CD14-positive monocyte (primary cell): ENCODE data around the gene TIMP2. TPM values are rescaled to one million over a fixed set of nuclear protein-coding genes. Genes with fewer than 3 reads are reported as not detected.

Source experiments
- DNase-seq, 3 donors: peaks; one replicate each; pipeline ENCODE4 v3.0.0-alpha.2; 2011 to 2022
- H2AFZ ChIP-seq: 2 replicates; pipeline ENCODE4 v1.6.0; 2012; ENCODE audit warnings: mild to moderate bottlenecking, low read depth, low read length, inconsistent platforms; ENCODE audit not compliant: insufficient read depth, poor library complexity, severe bottlenecking
- H3K27ac ChIP-seq, 2 donors: 1 replicate in 1 of 2; 2 replicates in 1 of 2; pipeline ENCODE4 v1.5.1; 2012 to 2013; ENCODE audit warnings: low read length in 2 of 2, control low read depth in 1 of 2, inconsistent platforms in 1 of 2, low read depth in 1 of 2, mild to moderate bottlenecking in 1 of 2
- H3K27me3 ChIP-seq, 2 donors: one replicate each; pipeline versions ENCODE4 v1.6.0 to v1.6.1; 2011 to 2013; ENCODE audit warnings: low read length in 2 of 2; ENCODE audit not compliant: control insufficient read depth in 2 of 2, insufficient read depth in 2 of 2
- H3K36me3 ChIP-seq, 2 donors: replicated peaks in 1 of 2; 1 replicate in 1 of 2; 2 replicates in 1 of 2; pipeline versions ENCODE4 v1.5.1 to v1.6.1; 2012 to 2013; ENCODE audit warnings: low read length in 2 of 2, control low read depth in 1 of 2, inconsistent platforms in 1 of 2, mild to moderate bottlenecking in 1 of 2; ENCODE audit not compliant: insufficient read depth in 2 of 2, control insufficient read depth in 1 of 2
- H3K4me1 ChIP-seq, 2 donors: 1 replicate in 1 of 2; 2 replicates in 1 of 2; pipeline versions ENCODE4 v1.5.1 to v1.6.1; 2012 to 2013; ENCODE audit warnings: low read length in 2 of 2, control low read depth in 1 of 2, inconsistent platforms in 1 of 2, mild to moderate bottlenecking in 1 of 2, moderate library complexity in 1 of 2; ENCODE audit not compliant: insufficient read depth in 2 of 2, control insufficient read depth in 1 of 2
- H3K4me2 ChIP-seq: replicated peaks from 2 replicates; pipeline ENCODE3; 2012; ENCODE audit warnings: low read length, moderate library complexity, mild to moderate bottlenecking; ENCODE audit not compliant: poor library complexity, severe bottlenecking; ENCODE audit errors: extremely low read depth
- H3K4me3 ChIP-seq, 3 experiments: fragments of 200-600 bp in 1 of 3; sonication (generic) in 1 of 3; replicated peaks in 1 of 3; 1 replicate in 2 of 3; 2 replicates in 1 of 3; pipeline ENCODE4 v1.5.1; 2011 to 2013; ENCODE audit warnings: low read length in 3 of 3, mild to moderate bottlenecking in 3 of 3, control low read depth in 2 of 3, low read depth in 2 of 3, inconsistent platforms in 1 of 3, moderate library complexity in 1 of 3
- H3K79me2 ChIP-seq: 2 replicates; pipeline ENCODE4 v1.6.0; 2012; ENCODE audit warnings: mild to moderate bottlenecking, control low read depth, inconsistent platforms, low read length, moderate library complexity; ENCODE audit not compliant: insufficient read depth
- H3K9ac ChIP-seq: 2 replicates; pipeline ENCODE4 v1.6.0; 2017; ENCODE audit warnings: low read length, mild to moderate bottlenecking; ENCODE audit not compliant: insufficient read depth, poor library complexity, severe bottlenecking
- H3K9me3 ChIP-seq, 2 donors: replicated peaks in 1 of 2; 1 replicate in 1 of 2; 2 replicates in 1 of 2; pipeline versions ENCODE4 v1.5.1 to v1.6.1; 2012 to 2013; ENCODE audit warnings: low read length in 2 of 2, control low read depth in 1 of 2; ENCODE audit not compliant: control insufficient read depth in 1 of 2, insufficient read depth in 1 of 2
- H4K20me1 ChIP-seq: 2 replicates; pipeline ENCODE4 v1.6.0; 2012; ENCODE audit warnings: mild to moderate bottlenecking, low read length, control low read depth, moderate library complexity; ENCODE audit not compliant: insufficient read depth
- H3K27ac Mint-ChIP-seq, 7 donors: one replicate each; pipeline ENCODE4 v1.8.0; 2020; ENCODE audit warnings: mild to moderate bottlenecking in 7 of 7, mixed read lengths in 7 of 7, moderate library complexity in 6 of 7, inconsistent platforms in 2 of 7
- H3K27me3 Mint-ChIP-seq, 3 donors: one replicate each; pipeline ENCODE4 v1.8.0; 2021 to 2022; ENCODE audit warnings: low read depth in 3 of 3, mild to moderate bottlenecking in 3 of 3, mixed read lengths in 3 of 3, moderate library complexity in 3 of 3, inconsistent platforms in 1 of 3
- H3K36me3 Mint-ChIP-seq, 2 donors: one replicate each; pipeline ENCODE4 v1.8.0; 2020; ENCODE audit warnings: mixed read lengths in 2 of 2, inconsistent platforms in 1 of 2, mild to moderate bottlenecking in 1 of 2
- H3K4me1 Mint-ChIP-seq: one replicate; pipeline ENCODE4 v1.8.0; 2020; ENCODE audit warnings: mild to moderate bottlenecking, mixed read lengths
- H3K4me3 Mint-ChIP-seq, 2 donors: one replicate each; pipeline ENCODE4 v1.8.0; 2020; ENCODE audit warnings: mild to moderate bottlenecking in 2 of 2, mixed read lengths in 2 of 2, moderate library complexity in 1 of 2
- H3K9me3 Mint-ChIP-seq, 7 donors: one replicate each; pipeline ENCODE4 v1.8.0; 2020 to 2022; ENCODE audit warnings: mixed read lengths in 7 of 7, mild to moderate bottlenecking in 6 of 7, moderate library complexity in 6 of 7, inconsistent platforms in 2 of 7
- whole genome bisulfite sequencing: methylation state at CpG from one replicate; pipeline ENCODE4 v1.1.5; 2013; ENCODE audit warnings: missing lambda C conversion rate; ENCODE audit not compliant: insufficient coverage; 5-methylcytosine and 5-hydroxymethylcytosine counted together
- intact Hi-C, 2 donors: fragments of 100-400 bp; cut with micrococcal nuclease; formaldehyde crosslinking; loops; one replicate each; pipeline versions ENCODE4 v1.15.0 to v1.15.1; 2023
- polyA plus RNA-seq, 3 donors: library from polyadenylated mRNA; depleted of rRNA in 1 of 3; unstranded in 2 of 3; stranded (reverse) in 1 of 3; fragments of 300-500 nt in 2 of 3; fragments of >200 nt in 1 of 3; fragmentation: Illumina TruSeq in 2 of 3; gene quantifications; 1 replicate in 2 of 3; 2 replicates in 1 of 3; pipeline ENCODE4 v1.2.3, GENCODE V29; 2012 to 2021
- TF ChIP-seq, protein P1 (sequence below): fragments of 200-600 bp; IDR thresholded peaks from one replicate; pipeline ENCODE4 v1.8.0; 2022; ENCODE audit warnings: antibody characterized with exemption, mild to moderate bottlenecking

TIMP2 gene
- polyA plus RNA-seq, 3 donors, result 4.5 to 101 (median 6.4) TPM

DNA sequence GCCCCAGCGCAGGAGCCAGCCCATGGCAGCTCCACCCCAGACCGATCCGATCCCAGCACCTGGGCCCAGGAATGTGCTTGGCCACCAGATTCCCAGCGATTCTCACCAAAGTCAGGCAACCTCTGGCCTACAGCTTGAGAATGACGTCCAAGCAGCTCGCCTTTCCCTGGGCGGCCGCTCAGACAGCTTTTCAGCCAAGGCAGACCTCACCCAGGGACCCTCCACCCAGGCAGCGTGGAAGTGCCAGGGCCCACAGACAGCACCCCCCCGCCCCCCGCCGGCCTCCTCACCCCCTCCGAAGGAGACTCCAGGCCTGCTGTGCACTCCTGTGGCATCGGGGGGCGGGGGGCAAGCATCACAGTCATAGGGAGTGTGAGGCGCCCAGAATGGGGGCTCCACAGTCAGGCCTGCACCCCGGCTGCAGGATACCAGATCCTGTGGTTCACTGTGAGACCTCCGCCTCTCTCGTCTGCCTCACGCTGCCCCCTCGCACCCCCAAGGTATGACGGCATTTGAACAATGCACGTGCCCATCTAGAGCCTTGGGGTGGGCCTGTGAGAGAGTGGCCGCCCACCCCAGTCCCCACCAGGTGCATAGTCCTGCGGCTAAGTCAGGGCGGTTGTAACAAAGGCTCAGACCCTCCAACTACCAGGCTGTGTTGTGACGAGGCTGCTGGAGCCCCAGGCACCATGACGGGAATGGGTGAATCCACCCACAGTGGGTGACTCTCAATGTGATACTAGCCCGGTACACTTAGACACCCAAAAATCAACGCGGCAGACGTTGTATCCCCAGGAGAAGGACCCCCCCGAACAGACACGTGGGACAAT is 28.1 kb downstream of the TIMP2 start:
- DNase-seq, result no peak
- Mint-ChIP-seq H3K36me3 (peaks cover 49 to 68% of the 10 kb centered on the region in 2 donors), H3K4me1 (peaks cover 52% of the 10 kb centered on the region), H3K27me3 (peaks cover 0 to 2% (median 0%) of the 10 kb centered on the region in 3 donors), H3K9me3 (peaks cover 0 to 3% (median 0%) of the 10 kb centered on the region in 7 donors), H3K27ac (peak overlapping the region in 6 of 7 donors; percentile 42 to 86 (median 67)), H3K4me3 (no peak overlapping the region)
- Histone ChIP-seq H3K9me3 (no peaks in the 10 kb centered on the region), H3K27ac (peak overlapping the region in 1 of 2 donors; percentile 70), H3K9ac (no peak overlapping the region), H3K4me2 (no peak overlapping the region), H3K36me3 (peaks cover 40 to 70% of the 10 kb centered on the region in 2 donors), H3K79me2 (peaks cover 100% of the 10 kb centered on the region), H4K20me1 (peaks cover 100% of the 10 kb centered on the region), H2AFZ (no peak overlapping the region), H3K4me1 (peaks cover 22 to 23% of the 10 kb centered on the region in 2 donors), H3K4me3 (no peak overlapping the region), H3K27me3 (no peaks in the 10 kb centered on the region)
- WGBS, result 96% methylated on average over 30 of the region's 34 CpGs
- TF ChIP-seq, protein P1, sequence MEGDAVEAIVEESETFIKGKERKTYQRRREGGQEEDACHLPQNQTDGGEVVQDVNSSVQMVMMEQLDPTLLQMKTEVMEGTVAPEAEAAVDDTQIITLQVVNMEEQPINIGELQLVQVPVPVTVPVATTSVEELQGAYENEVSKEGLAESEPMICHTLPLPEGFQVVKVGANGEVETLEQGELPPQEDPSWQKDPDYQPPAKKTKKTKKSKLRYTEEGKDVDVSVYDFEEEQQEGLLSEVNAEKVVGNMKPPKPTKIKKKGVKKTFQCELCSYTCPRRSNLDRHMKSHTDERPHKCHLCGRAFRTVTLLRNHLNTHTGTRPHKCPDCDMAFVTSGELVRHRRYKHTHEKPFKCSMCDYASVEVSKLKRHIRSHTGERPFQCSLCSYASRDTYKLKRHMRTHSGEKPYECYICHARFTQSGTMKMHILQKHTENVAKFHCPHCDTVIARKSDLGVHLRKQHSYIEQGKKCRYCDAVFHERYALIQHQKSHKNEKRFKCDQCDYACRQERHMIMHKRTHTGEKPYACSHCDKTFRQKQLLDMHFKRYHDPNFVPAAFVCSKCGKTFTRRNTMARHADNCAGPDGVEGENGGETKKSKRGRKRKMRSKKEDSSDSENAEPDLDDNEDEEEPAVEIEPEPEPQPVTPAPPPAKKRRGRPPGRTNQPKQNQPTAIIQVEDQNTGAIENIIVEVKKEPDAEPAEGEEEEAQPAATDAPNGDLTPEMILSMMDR, result no peak
- intact Hi-C loops, result no loop called here

DNA sequence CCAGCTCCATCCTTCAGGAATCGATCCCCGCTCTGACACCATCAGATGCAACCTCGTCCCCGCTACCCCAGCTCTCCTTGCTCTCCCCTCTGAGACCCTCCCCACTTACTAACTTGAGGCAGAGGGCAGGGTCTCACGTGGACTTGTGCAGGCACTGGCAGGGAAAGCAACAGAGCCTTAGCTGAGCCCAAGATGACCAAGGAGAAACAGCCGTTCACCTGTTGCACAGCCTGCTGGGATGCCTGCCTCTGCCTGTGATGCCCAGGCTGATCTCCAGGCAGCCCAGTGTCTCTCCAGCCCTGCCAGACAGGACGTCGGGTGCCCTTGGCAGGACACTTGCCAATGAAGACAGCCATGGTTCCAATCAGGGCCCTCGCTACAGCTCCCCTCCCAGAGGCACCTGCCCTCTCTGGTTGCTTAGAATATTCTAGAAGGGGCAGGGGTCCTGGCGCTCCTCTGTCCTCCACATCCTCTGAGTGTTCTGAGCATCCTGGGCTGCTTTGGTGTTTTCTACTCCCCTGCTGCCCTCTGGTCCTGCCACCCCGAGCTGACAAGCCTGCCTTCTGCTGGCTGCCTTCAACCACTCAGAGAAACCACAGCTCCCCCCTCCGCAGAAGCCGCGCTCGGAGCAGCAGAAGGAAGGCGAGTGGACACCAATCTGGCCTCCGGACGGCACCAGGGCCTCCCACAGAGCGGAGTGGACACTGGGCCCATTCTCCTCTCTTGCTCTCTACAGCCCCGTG is 28.9 kb downstream of the TIMP2 start:
- Histone ChIP-seq H3K79me2 (peaks cover 100% of the 10 kb centered on the region), H3K4me3 (no peak overlapping the region), H3K27me3 (no peaks in the 10 kb centered on the region), H3K4me1 (peaks cover 30 to 31% of the 10 kb centered on the region in 2 donors), H3K27ac (peak overlapping the region; percentile 45 to 70), H3K9ac (no peak overlapping the region), H2AFZ (no peak overlapping the region), H4K20me1 (peaks cover 96% of the 10 kb centered on the region), H3K36me3 (peaks cover 32 to 62% of the 10 kb centered on the region in 2 donors), H3K9me3 (no peaks in the 10 kb centered on the region), H3K4me2 (no peak overlapping the region)
- H3K36me3 Mint-ChIP-seq, result peaks cover 52 to 68% of the 10 kb centered on the region in 2 donors
- no peak for DNase-seq
- peak overlapping the region; percentile 63 to 86 (median 81) for H3K27ac Mint-ChIP-seq
- H3K27me3 Mint-ChIP-seq, result peaks cover 0 to 2% (median 0%) of the 10 kb centered on the region in 3 donors
- H3K4me1 Mint-ChIP-seq, result peaks cover 58% of the 10 kb centered on the region
- intact Hi-C loops, result no loop called here
- H3K4me3 Mint-ChIP-seq, result no peak overlapping the region
- 87% methylated on average over 15 of the region's 20 CpGs for WGBS
- TF ChIP-seq, protein P1, result no peak
- peaks cover 0 to 3% (median 0%) of the 10 kb centered on the region in 7 donors for H3K9me3 Mint-ChIP-seq
